GM13977 (cell line): ENCODE measurements around the gene PTPRK.

Experiments used
- DNase-seq: peaks from one replicate; pipeline ENCODE4 v3.0.0; 2012; ENCODE audit warnings: low spot score
- in situ Hi-C: fragments of 300-500 bp; cut with MboI; formaldehyde crosslinking; loops from one replicate; pipeline ENCODE4 v1.12.0; 2022; ENCODE audit warnings: low sequenced_read_pairs, low pct_unique_long_range_greater_than_20kb, mixed read lengths, inconsistent platforms; ENCODE audit not compliant: unreplicated experiment
- TF ChIP-seq, protein P1 (sequence below): IDR thresholded peaks from 2 replicates; pipeline ENCODE4 v1.5.1; 2012; ENCODE audit warnings: mild to moderate bottlenecking, control low read depth; ENCODE audit not compliant: insufficient read depth; ENCODE audit errors: extremely low read depth, missing control alignments

Gene PTPRK

DNA sequence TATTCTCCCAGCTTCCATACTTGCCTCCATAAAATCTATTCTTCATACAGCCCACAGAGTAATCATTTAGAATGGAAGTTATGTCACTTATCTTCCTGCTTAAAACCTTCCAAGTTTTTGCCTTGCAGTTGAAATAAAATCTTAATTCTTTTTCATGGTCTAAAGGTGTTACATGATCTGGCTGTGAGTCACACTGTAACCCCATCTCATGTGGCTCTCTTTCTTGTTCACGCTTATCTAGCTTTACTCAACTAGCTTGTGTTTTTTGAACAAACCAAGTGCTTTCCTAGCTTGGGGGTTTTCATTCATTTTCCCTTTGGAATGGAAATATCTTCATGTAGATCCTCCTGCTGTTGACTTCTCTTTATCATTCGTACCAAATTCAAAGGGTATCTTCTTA, 596.0 kb downstream of the PTPRK start:
- DNase-seq = no peak
- TF ChIP-seq, protein P1, sequence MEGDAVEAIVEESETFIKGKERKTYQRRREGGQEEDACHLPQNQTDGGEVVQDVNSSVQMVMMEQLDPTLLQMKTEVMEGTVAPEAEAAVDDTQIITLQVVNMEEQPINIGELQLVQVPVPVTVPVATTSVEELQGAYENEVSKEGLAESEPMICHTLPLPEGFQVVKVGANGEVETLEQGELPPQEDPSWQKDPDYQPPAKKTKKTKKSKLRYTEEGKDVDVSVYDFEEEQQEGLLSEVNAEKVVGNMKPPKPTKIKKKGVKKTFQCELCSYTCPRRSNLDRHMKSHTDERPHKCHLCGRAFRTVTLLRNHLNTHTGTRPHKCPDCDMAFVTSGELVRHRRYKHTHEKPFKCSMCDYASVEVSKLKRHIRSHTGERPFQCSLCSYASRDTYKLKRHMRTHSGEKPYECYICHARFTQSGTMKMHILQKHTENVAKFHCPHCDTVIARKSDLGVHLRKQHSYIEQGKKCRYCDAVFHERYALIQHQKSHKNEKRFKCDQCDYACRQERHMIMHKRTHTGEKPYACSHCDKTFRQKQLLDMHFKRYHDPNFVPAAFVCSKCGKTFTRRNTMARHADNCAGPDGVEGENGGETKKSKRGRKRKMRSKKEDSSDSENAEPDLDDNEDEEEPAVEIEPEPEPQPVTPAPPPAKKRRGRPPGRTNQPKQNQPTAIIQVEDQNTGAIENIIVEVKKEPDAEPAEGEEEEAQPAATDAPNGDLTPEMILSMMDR = no peak
- in situ Hi-C loops = no loop called here

DNA sequence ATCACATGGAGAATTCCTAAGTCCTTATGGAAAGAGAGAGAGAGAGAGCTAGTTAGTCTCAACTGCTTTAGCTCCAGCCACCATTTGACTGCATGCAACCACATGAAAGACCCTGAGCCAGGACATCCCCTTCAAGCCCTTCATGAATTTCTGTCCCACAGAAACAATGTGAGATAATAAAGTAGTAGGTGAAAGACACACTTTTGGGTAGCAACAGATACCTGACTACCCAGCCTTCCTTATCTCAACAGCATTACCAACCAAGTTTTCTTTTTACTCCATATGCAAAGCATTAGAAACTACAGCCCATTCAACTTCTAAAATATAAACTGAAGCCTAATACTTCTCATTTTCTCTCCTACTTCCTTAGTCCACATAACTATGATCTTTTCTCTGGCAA, 596.4 kb downstream of the PTPRK start:
- in situ Hi-C loops = no loop called here
- DNase-seq = no peak
- TF ChIP-seq, protein P1 = no peak

DNA sequence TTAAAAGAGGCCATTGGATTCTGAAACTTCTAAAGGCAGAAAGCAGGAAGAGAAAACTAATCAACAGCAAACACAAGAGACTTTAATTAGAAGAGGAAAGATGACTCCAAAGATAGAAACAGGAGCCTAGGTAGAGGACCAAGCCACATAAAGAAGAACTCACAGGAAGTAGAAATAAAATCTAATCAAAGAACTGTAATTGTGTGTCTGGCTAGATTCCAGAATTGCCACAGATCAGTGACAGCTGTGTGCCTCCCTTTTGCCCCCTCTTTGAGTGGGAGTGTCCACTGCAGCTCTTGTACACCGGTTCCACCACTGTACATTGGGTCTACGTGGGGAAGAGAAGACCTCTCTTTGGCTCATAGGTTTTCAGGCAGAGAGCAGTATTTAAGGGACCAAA, 597.3 kb downstream of the PTPRK start:
- DNase-seq = no peak
- TF ChIP-seq, protein P1 = no peak
- in situ Hi-C loops = no loop called here

DNA sequence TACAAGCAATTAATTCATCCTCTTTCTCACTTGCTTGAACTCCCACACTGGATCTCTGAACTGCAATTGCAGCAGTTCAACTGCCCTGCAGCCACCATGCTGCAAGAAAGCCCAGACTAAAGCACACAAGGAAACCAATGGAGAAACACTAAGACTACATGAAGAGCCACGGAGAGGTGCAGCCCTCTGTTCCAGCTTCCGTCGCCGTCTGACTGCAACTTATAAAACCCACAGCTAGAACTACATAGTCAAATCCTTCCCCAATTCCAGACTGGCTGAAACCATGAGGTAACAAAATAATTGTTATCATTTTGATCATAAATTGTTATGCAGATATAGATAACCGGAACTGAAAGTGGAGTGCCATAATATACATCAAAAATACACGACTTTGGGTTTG, 598.4 kb downstream of the PTPRK start:
- no peak for DNase-seq
- in situ Hi-C loops = no loop called here
- TF ChIP-seq, protein P1 = no peak

DNA sequence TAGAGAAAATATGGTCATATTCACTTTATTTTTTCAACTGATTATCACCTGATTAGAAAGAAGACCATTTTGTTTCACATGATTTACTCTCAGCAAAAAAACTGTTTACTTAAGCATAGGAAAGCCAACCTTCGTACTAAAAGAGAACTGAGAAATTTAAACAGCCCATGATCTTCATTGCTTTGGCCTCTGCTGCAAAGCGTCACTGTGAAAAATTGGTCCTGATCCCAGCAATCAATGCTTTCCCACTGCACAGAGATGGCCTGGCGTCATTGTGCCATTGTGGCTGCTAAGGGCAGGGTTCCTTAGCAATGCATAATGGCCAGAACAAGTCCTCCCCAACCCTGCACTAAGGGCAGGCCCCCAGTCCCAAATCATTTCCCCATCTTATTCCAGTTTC, 599.6 kb downstream of the PTPRK start:
- DNase-seq = no peak
- TF ChIP-seq, protein P1 = no peak
- in situ Hi-C loops = no loop called here
